HepG2 (cell line): ENCODE data around the gene CACHD1. TPM values are rescaled to one million over a fixed set of nuclear protein-coding genes. Genes with fewer than 3 reads are reported as not detected.

Experiments
- ATAC-seq: fragments of 200-7000 bp; cut with Tn5 transposase; 3 replicates; pipeline ENCODE4 v1.9.1; 2020; ENCODE audit warnings: mild to moderate bottlenecking, moderate library complexity
- BruUV-seq: library from RNA; stranded (reverse); fragments of 400-500 nt; replicated peaks from 2 replicates; lab custom pipeline; 2021; lab: Mats Ljungman, UMichigan
- CTCF ChIA-PET: fragments of 300-600 bp; formaldehyde crosslinking; extraction: SDS; loops from one replicate; lab custom pipeline; 2021; ENCODE audit warnings: low total read pairs, inconsistent platforms, low intra/inter-chr PET ratio; lab: Yijun Ruan, JAX
- POLR2A ChIA-PET: fragments of 350-600 bp; sonication (Branson Sonifier 250); formaldehyde crosslinking; loops from one replicate; lab custom pipeline; 2020; ENCODE audit warnings: antibody characterized with exemption, inconsistent platforms; lab: Yijun Ruan, JAX
- DNase-seq: peaks from one replicate; pipeline ENCODE4 v3.0.0-alpha.2; 2015; ENCODE audit warnings: low spot score
- FAIRE-seq: peaks from 3 replicates; lab custom pipeline; 2011; peaks lifted over from hg19 to GRCh38; lab: Jason Lieb, UNC
- H2AFZ ChIP-seq: one replicate; pipeline ENCODE4 v1.6.1; 2011; ENCODE audit warnings: low read length, inconsistent platforms
- H3K27ac ChIP-seq: fragments of 300-600 bp; 3 replicates; pipeline ENCODE4 v1.8.0; 2011; ENCODE audit warnings: mixed run types, mild to moderate bottlenecking, mixed read lengths, low read length, inconsistent platforms; ENCODE audit not compliant: insufficient read depth; ENCODE audit errors: extremely low read length
- H3K27me3 ChIP-seq, 2 experiments: fragments of 200-600 bp in 1 of 2; 2 replicates in 1 of 2; 3 replicates in 1 of 2; pipeline versions ENCODE4 v1.6.0 to v1.8.0; 2011; ENCODE audit warnings: low read length in 2 of 2, mild to moderate bottlenecking in 2 of 2, moderate library complexity in 2 of 2, inconsistent platforms in 1 of 2; ENCODE audit not compliant: insufficient read depth in 2 of 2, control insufficient read depth in 1 of 2
- H3K36me3 ChIP-seq, 2 experiments: fragments of 200-600 bp in 1 of 2; replicated peaks in 1 of 2; 2 replicates in 1 of 2; 3 replicates in 1 of 2; pipeline versions ENCODE4 v1.5.1 to v1.8.0; 2011; ENCODE audit warnings: low read length in 2 of 2, inconsistent platforms in 1 of 2; ENCODE audit not compliant: insufficient read depth in 2 of 2, control insufficient read depth in 1 of 2
- H3K4me1 ChIP-seq: 2 replicates; pipeline ENCODE4 v1.5.1; 2012; ENCODE audit warnings: low read length, inconsistent platforms; ENCODE audit not compliant: insufficient read depth
- H3K4me2 ChIP-seq: 2 replicates; pipeline ENCODE4 v1.6.0; 2011; ENCODE audit warnings: low read depth, low read length, inconsistent platforms
- H3K4me3 ChIP-seq, 3 experiments: fragments of 200-600 bp in 1 of 3; sonication (generic), shearing (Covaris generic) in 1 of 3; replicated peaks in 1 of 3; 2 replicates each; pipeline ENCODE4 v1.5.1; 2011 to 2016; ENCODE audit warnings: low read length in 3 of 3, inconsistent platforms in 2 of 3, low read depth in 2 of 3, mild to moderate bottlenecking in 2 of 3, control low read depth in 1 of 3, mixed read lengths in 1 of 3; ENCODE audit not compliant: insufficient read depth in 1 of 3
- H3K79me2 ChIP-seq: one replicate; pipeline ENCODE4 v1.6.1; 2011; ENCODE audit warnings: low read length, inconsistent platforms; ENCODE audit not compliant: insufficient read depth
- H3K9ac ChIP-seq: 2 replicates; pipeline ENCODE4 v1.6.0; 2011; ENCODE audit warnings: mild to moderate bottlenecking, low read depth, low read length, inconsistent platforms; ENCODE audit not compliant: insufficient read depth
- H3K9me3 ChIP-seq: 2 replicates; pipeline ENCODE4 v1.5.1; 2012; ENCODE audit warnings: mild to moderate bottlenecking, low read length
- H4K20me1 ChIP-seq: 2 replicates; pipeline ENCODE4 v1.6.0; 2011; ENCODE audit warnings: inconsistent platforms, mild to moderate bottlenecking, low read length, moderate library complexity; ENCODE audit not compliant: insufficient read depth
- ARNT2 ChIP-seq: sonication (generic); formaldehyde crosslinking; IDR thresholded peaks from 2 replicates; pipeline ENCODE4 v1.8.0; 2022; ENCODE audit warnings: mild to moderate bottlenecking, low read depth, missing genetic modification reagents, moderate library complexity
- DR1 ChIP-seq: sonication (generic); formaldehyde crosslinking; IDR thresholded peaks from 2 replicates; pipeline ENCODE4 v1.8.0; 2021; ENCODE audit warnings: mild to moderate bottlenecking, missing genetic modification reagents, inconsistent platforms
- FOXP4 ChIP-seq: sonication (generic); formaldehyde crosslinking; IDR thresholded peaks from 2 replicates; pipeline ENCODE4 v1.4.0; 2020; ENCODE audit warnings: missing genetic modification reagents
- NCOA2 ChIP-seq: sonication (generic); formaldehyde crosslinking; IDR thresholded peaks from 2 replicates; pipeline ENCODE4 v1.8.0; 2022; ENCODE audit warnings: inconsistent platforms
- PHF20 ChIP-seq: sonication (generic); formaldehyde crosslinking; IDR thresholded peaks from 2 replicates; pipeline ENCODE4 v1.5.0; 2020; ENCODE audit warnings: mild to moderate bottlenecking, missing genetic modification reagents
- PRDM10 ChIP-seq: sonication (generic); formaldehyde crosslinking; IDR thresholded peaks from 2 replicates; pipeline ENCODE4 v1.4.0; 2020; ENCODE audit warnings: low read depth, missing genetic modification reagents
- RORA ChIP-seq: sonication (generic); formaldehyde crosslinking; IDR thresholded peaks from 2 replicates; pipeline ENCODE4 v1.5.0; 2020; ENCODE audit warnings: mild to moderate bottlenecking, missing genetic modification reagents, moderate library complexity
- SAP130 ChIP-seq: IDR thresholded peaks from 2 replicates; pipeline ENCODE4 v1.6.1; 2016; ENCODE audit warnings: low read depth
- ZKSCAN1 ChIP-seq: fragments of 150-350 bp; IDR thresholded peaks from 2 replicates; pipeline ENCODE4 v1.6.1; 2014; ENCODE audit warnings: low read length
- ZNF776 ChIP-seq: sonication (generic); formaldehyde crosslinking; IDR thresholded peaks from 2 replicates; pipeline ENCODE4 v1.4.0; 2020; ENCODE audit warnings: mild to moderate bottlenecking, missing genetic modification reagents
- WGBS: methylation state at CpG from one replicate; pipeline ENCODE4 v1.1.6; 2017; ENCODE audit warnings: low lambda C conversion rate; 5-methylcytosine and 5-hydroxymethylcytosine counted together
- in situ Hi-C: cut with HindIII; loops from 2 replicates; pipeline ENCODE4 v1.10.0; 2017; ENCODE audit warnings: low pct_unique_long_range_greater_than_20kb; ENCODE audit not compliant: extremely low pct_ligation_motif_present
- intact Hi-C: fragments of 100-400 bp; cut with micrococcal nuclease; formaldehyde crosslinking; loops from one replicate; pipeline ENCODE4 v1.10.0; 2022; ENCODE audit not compliant: unreplicated experiment
- polyA plus RNA-seq, 8 experiments: library from polyadenylated mRNA; depleted of rRNA in 3 of 8; stranded (reverse) in 7 of 8; unstranded in 1 of 8; fragments of >200 nt; fragmentation: Illumina TruSeq in 4 of 8; extraction: Trizol in 4 of 8; gene quantifications; 2 replicates each; pipeline versions ENCODE4 v1.2.1 to v1.2.3, GENCODE V29; 2011 to 2016; ENCODE audit warnings: low read depth in 4 of 8, missing spikeins in 1 of 8, mixed read lengths in 1 of 8; ENCODE audit not compliant: insufficient read depth in 1 of 8
- total RNA-seq, 5 experiments: library from RNA; depleted of rRNA; stranded (reverse); fragments of >200 nt; fragmentation: Illumina TruSeq; extraction: Trizol; gene quantifications; 2 replicates each; pipeline ENCODE4 v1.2.3, GENCODE V29; 2016; ENCODE audit warnings: low read depth in 1 of 5
- TF ChIP-seq, protein P1 (sequence below): sonication (generic); formaldehyde crosslinking; IDR thresholded peaks from 2 replicates; pipeline ENCODE4 v1.5.1; 2020; ENCODE audit warnings: mild to moderate bottlenecking, moderate library complexity, missing genetic modification reagents
- TF ChIP-seq, protein P2 (sequence below): sonication (generic); formaldehyde crosslinking; IDR thresholded peaks from 2 replicates; pipeline ENCODE4; 2020; ENCODE audit warnings: missing genetic modification reagents, mild to moderate bottlenecking, borderline replicate concordance
- TF ChIP-seq, protein P3 (sequence below): sonication (generic); formaldehyde crosslinking; IDR thresholded peaks from 2 replicates; pipeline ENCODE4 v1.4.0; 2020; ENCODE audit warnings: missing genetic modification reagents, borderline replicate concordance

Gene CACHD1
- total and polyA plus RNA-seq, 2 of the 13 experiments (the other 11 are each of a cell fraction or from before 2014, with no cell fraction given), result 0.11 TPM; not detected in 1

DNA sequence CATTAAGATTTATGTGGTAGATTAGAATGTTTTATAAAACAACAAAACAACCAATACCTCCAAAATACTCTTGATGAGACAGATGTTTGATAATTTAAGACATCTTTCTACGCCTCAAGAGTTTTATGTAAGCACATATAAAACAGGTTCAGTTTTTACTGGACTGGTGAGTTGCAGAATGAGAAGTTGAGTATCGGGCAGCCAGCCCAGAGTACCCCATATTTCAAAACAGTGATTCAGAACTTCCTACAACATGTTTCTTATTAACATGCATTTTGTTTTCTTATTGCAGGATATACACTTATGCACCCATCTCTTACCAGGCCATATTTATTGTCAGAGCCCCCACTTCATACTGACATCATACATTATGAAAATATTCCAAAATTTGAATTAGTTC lies 183.5 kb downstream of the CACHD1 start:
- H3K9ac ChIP-seq, result no peak overlapping the region
- H3K9me3 ChIP-seq, result no peaks in the 10 kb centered on the region
- ChIA-PET POLR2A (no interaction called here), CTCF (no interaction called here)
- H3K4me2 ChIP-seq, result no peak overlapping the region
- H4K20me1 ChIP-seq, result no peaks in the 10 kb centered on the region
- no peaks in the 10 kb centered on the region for H3K4me1 ChIP-seq
- BruUV-seq, result no TSS peak
- FAIRE-seq (no peak), ATAC-seq (no peak), DNase-seq (no peak)
- H3K27me3 ChIP-seq, result 0 out of 5 replicates have a peak, but pooled peaks cover 0 to 4% of the 10 kb centered on the region in 2 experiments
- 21% methylated on average over 2 of the region's 2 CpGs for WGBS
- intact Hi-C loops, result no loop called here
- H2AFZ ChIP-seq, result no peak overlapping the region
- H3K27ac ChIP-seq, result no peak overlapping the region
- H3K4me3 ChIP-seq, result no peak overlapping the region
- H3K79me2 ChIP-seq, result no peaks in the 10 kb centered on the region
- in situ Hi-C loops, result no loop called here
- no peaks in the 10 kb centered on the region for H3K36me3 ChIP-seq
- TF ChIP-seq ZNF776 (CRISPR knock-in tag) (no peak), RORA (CRISPR knock-in tag) (no peak), DR1 (CRISPR knock-in tag) (no peak), SAP130 (CRISPR knock-in tag) (no peak), PHF20 (no peak), ARNT2 (CRISPR knock-in tag) (no peak), PRDM10 (CRISPR knock-in tag) (no peak), NCOA2 (CRISPR knock-in tag) (no peak), FOXP4 (CRISPR knock-in tag) (no peak), ZKSCAN1 (no peak)
- TF ChIP-seq, protein P1, sequence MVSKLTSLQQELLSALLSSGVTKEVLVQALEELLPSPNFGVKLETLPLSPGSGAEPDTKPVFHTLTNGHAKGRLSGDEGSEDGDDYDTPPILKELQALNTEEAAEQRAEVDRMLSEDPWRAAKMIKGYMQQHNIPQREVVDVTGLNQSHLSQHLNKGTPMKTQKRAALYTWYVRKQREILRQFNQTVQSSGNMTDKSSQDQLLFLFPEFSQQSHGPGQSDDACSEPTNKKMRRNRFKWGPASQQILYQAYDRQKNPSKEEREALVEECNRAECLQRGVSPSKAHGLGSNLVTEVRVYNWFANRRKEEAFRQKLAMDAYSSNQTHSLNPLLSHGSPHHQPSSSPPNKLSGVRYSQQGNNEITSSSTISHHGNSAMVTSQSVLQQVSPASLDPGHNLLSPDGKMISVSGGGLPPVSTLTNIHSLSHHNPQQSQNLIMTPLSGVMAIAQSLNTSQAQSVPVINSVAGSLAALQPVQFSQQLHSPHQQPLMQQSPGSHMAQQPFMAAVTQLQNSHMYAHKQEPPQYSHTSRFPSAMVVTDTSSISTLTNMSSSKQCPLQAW, result no peak
- TF ChIP-seq, protein P2, sequence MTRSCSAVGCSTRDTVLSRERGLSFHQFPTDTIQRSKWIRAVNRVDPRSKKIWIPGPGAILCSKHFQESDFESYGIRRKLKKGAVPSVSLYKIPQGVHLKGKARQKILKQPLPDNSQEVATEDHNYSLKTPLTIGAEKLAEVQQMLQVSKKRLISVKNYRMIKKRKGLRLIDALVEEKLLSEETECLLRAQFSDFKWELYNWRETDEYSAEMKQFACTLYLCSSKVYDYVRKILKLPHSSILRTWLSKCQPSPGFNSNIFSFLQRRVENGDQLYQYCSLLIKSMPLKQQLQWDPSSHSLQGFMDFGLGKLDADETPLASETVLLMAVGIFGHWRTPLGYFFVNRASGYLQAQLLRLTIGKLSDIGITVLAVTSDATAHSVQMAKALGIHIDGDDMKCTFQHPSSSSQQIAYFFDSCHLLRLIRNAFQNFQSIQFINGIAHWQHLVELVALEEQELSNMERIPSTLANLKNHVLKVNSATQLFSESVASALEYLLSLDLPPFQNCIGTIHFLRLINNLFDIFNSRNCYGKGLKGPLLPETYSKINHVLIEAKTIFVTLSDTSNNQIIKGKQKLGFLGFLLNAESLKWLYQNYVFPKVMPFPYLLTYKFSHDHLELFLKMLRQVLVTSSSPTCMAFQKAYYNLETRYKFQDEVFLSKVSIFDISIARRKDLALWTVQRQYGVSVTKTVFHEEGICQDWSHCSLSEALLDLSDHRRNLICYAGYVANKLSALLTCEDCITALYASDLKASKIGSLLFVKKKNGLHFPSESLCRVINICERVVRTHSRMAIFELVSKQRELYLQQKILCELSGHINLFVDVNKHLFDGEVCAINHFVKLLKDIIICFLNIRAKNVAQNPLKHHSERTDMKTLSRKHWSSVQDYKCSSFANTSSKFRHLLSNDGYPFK (CRISPR knock-in tag), result no peak
- TF ChIP-seq, protein P3, sequence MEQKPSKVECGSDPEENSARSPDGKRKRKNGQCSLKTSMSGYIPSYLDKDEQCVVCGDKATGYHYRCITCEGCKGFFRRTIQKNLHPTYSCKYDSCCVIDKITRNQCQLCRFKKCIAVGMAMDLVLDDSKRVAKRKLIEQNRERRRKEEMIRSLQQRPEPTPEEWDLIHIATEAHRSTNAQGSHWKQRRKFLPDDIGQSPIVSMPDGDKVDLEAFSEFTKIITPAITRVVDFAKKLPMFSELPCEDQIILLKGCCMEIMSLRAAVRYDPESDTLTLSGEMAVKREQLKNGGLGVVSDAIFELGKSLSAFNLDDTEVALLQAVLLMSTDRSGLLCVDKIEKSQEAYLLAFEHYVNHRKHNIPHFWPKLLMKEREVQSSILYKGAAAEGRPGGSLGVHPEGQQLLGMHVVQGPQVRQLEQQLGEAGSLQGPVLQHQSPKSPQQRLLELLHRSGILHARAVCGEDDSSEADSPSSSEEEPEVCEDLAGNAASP (CRISPR knock-in tag), result no peak
